ENCODE measurements around the gene KLHL12.

Gene KLHL12

DNA sequence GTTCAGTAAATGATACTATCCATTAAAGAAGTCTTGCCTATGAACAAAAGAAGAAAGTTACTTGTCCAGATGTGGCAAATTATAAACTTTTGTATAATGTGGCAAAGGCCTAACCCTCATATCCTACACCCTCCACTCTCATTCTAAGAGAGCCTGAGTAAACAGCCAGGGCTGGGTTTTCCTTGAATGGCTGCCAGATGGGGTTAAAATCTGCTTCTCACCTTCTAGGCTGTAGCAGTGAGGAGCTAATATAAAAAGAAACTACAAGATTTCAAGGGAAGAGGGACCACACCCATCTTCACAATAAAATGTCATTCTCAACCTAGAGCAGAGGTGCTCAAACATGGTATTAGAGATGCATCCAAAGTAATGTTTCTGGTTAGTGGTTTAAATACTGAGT lies 47.0 kb downstream of the KLHL12 start:
- DNase-seq = no peak

DNA sequence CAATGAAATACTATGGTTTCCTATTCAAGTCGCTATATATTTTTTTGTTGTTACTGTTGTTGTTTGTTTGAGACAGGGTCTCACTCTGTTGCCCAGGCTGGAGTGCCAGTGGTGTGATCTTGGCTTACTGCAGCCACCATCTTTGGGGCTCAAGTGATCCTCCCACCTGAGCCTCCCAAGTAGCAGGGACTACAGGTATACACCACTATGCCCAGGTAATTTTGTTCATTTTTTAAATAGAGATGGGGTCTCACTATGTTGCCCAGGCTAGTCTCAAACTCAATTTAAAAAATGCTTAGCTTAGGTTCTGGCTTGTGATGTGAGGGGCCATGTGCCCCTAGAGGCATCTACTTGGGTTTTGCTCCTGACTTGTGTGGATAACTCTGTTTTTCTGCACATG lies 47.9 kb downstream of the KLHL12 start:
- no peak for DNase-seq

DNA sequence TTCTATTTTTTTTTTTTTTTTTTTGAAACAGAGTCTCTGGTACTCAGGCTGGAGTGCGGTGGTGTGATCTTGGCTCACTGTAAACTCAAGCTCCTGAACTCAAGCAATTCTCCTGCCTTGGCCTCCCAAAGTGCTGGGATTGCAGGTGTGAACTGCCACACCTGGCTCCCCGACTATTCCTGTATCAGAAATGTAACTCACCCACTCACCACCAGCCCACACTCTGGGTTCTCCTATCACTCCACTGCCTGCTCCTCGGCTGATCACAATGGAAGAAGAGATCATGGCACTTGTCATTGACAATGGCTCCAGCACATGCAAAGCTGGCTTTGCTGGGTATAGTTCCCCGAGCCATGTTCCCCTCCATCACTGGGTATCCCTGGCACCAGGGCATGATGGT lies 54.0 kb downstream of the KLHL12 start:
- no peak for DNase-seq

DNA sequence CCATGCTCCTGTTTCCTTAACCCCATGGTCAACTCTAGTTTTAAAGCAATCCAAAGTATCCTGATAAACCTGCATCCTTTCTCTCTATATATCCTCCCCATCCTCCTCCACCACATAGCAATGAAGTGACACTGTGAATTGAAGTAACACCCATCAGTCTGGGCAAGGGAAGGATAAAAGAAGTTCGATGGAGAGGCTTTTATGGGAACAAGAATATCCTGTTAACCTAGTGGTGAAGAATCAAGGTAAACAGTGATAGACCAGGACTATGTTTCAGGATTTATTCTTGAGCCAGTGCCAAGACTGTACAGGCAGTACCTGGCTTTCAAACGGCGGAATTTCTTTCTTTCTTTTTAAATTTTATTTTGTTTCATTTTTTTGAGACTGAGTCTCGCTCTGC lies 55.7 kb downstream of the KLHL12 start:
- no peak for DNase-seq

DNA sequence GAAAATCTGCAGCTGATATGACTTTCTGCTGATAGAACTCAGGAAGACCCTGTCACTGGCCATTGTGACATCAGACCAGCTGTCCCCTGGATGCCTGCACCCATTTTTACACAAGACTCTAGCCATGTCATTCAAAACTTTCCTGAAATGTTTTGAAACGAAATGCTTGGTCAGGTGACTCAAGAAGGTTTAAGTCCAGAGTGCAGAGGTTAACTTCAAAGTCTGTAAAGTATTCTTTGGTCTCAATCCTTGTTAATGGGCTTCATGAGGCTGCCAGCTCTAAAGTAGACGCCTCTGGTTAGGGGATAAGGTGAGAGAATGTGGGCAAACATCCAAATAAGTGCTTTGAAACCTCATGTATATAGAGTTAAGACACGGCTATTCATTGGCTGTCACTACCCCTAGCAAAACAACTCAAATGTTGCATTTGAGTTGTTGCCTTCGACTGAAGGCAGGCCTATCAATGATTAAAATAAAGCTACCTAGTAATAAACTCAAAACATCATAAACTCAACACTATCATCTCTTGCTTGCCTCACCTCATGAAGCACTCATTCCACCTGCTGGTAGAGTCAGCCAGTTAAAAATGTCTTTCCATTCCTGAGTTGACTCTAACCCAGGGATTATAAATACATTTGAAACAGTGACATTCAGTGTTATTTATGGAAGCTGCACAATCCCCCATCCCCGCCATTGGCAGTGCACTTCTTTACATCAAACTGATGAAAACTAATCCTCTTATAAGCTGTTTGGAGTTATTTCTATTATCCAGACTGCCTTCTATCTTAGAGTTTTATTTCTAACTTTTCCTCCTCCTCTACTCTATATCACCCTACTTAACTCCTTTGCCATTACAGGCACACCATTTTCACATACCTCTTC lies 64.1 kb downstream of the KLHL12 start:
- no peak for DNase-seq

DNA sequence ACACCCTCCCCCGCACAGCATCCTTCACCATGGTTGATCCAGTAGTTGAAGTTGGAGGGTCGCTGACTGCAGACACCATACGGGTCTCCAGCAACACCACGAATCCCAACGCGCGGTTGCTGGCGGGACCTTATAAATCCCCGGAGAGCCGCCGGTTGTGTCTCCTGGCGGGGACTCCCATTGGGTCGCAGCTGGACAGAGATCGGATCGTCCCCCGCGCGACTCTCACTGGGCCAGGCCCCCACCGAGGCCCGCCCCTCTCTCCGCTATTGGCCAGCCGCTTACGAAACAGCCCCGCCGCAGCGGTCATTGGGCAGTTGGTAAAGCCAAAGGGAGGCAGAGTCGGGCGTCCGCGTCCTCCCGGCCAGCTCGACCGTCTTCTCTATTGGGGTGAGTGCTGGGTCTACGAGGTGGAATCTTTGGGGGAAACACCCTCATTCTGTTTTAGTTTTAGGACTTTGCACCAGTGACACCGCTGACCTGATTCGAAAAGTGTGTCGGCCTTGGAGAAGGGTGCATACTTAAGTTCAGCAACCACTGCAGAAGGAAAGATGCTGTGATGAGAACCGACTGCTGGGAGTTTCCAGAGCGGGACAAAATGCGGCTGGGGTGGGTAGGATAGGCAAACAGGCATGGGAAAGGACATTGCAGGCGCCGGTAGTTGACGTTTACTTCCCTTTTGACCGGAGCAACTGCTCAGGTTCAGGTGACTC lies 65.5 kb downstream of the KLHL12 start:
- peak; percentile 93 to 96 (median 95) for DNase-seq

DNA sequence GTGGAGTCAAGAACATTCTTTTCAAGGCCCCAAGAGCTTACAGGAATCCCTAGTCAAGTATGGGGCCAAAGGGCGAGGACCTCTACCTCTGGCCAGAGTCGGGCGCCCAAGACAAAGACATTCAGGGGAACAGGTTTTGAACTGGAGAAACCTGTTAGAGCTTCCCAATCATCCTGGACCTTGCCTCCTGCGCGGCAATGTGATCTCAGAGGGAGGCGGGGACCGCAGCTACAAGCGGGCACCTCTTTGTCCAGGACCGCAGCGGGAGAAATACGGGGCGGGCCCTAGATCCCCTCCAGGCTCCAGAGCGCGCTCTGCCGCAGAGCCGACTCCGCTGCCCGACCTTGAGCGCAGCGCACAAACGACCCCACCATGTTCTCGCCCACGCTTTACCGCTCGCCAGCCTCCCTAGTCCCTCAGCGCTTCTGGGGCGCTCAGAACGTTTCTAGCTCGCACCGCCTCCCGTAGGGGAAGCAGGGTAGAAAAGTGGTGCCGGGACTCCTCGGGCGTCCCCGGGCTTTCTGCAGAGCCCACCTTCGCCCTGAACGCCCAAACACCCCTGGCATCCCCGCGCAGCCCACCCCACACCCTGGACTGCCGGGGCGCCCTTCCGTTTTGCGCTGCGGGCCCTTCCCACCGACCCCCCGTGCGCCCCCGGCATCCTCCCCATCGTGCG lies 66.2 kb downstream of the KLHL12 start:
- DNase-seq = peak; percentile 33 to 49 (median 43)

DNA sequence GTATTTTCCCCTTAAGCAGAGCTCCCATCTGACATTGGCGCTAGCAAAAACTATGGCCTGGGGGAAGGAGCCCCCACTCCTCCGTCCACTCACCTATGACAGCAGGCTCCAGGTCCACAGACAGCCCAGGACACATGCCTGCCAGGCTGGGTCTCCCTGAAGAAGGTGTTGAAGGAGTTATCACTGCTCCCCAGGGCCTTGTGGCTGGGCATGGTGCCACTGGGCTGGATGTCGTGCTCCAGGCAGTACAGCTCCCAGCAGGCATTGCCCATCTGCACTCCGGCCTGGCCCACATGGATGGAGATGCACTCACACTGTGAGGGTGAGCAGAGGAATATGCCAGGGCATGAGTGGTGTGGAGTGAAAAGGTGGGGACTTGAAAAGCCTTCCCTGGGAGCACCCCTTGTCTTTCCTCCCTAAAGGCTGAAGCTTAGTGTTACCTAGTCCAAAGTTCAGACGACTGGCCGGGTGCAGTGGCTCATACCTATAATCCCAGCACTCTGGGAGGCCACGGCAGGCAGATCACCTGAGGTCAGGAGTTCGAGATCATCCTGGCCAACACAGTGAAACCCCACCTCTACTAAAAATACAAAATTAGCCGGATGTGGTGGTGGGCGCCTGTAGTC lies 68.1 kb downstream of the KLHL12 start:
- no peak for DNase-seq

DNA sequence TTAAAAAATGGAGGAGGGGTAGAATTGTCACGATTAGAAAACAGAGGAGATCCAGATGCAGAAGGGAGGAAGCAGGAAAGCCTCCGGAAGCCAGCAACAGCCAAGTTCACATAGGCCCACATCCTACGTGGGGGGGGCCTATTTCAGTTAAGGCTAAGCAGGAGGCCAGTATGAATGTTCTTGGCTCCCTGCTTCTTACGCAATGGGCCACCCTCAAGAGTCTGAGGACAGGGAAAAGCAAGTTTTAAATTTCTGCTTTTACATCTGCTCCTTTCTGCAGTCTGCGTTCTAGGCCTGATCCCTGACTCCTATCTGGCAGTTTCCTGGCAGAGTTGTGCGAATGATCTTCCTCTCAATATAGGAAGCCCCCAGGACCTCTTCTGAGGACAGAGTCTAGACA lies 68.7 kb downstream of the KLHL12 start:
- peak; percentile 53 to 65 (median 58) for DNase-seq

DNA sequence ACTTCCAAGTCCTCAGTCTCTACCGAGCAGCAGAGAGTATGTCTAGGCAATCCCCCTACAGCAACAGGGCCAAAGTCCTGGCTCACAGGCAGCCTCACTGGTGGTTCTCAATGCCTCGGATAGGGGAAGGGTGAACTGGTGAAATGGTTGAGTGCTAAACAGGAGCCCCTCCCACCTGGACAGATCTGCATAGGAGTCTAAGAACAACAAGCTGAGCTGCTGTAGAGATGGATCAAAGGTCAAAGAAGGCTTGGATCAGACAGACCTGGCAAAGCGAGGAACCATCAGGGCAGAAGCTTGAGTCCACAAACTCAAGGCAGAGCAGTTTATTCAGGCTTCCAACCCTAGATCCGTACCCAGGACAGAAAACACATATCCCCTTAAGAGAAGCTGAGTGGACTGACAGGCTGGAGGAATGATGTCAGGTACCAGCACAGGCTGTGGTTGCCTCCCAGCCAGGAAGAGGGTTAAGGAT lies 69.9 kb downstream of the KLHL12 start:
- DNase-seq = no peak

DNA sequence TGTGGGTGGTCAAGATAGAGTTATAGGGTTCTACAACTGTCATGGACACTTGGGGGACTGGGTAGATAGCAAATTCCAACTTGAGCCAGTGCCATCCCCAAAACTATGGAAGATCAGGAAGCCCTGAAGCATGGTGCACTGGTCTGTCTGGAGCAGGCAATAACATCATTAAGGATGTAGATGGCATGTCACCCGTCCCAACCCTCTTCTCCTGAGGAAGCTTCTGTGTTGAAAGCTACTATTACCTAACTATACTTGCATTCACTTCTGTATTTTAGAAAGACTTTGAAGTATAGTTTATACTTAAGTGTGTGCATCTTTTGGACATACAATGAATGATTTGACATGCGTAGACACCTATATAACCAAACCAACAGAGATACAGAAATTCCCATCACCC lies 71.0 kb downstream of the KLHL12 start:
- peak; percentile 27 to 48 (median 37) for DNase-seq

DNA sequence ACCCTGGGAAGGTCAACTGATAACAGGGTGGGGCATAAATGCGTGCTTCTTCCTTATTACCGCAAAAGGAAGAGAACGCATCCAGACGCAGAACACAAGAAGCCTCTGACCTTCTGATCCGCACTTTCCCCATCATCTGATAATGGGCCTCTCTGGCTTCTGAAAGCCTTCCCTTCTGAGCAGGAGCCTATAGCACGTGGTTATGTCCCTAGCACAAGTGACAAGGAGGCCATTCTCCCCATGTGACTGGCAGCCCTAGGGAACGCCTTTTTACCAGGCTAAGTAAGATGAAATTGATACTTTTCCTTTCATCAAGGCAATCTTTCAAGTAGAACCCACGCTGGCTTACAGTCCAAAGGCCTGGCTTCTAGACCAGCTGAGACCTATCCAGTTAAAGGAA lies 72.2 kb downstream of the KLHL12 start:
- DNase-seq = no peak

DNA sequence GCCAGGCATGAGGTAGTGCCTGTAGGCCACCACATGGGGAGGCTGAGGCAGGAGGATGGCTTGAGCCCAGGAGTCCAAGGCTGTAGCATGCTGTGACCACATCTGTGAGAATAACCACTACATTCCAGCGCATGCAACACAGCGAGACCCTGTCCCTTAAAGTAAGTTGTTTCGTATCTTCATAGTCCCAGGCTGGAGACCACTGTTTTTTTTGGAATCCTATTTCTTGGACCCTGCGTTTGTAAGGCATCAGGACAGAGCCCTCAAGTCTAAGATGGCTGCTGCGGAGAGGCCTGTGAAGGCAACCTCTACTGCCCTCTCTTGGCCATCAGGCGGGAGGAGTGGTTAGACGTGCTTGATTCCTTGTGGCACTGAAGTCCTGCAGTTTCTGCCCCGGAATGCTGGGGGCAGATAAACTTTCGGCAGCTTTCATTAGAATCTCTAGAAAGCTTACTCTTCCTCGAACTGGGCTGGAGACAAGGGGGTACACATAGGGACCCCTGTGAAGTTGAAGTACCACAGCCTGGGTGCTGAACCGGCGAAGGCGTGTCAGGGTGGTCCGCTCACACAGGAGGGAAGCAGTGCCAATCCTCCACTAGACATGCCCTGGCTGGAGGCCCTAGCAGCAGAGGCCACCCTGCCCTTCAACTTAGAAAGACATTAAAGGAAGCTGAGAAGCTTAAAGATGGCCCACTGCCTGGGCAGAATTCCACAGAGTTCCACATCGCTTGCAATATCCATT lies 74.7 kb downstream of the KLHL12 start:
- DNase-seq = peak; percentile 65 to 79 (median 76)

DNA sequence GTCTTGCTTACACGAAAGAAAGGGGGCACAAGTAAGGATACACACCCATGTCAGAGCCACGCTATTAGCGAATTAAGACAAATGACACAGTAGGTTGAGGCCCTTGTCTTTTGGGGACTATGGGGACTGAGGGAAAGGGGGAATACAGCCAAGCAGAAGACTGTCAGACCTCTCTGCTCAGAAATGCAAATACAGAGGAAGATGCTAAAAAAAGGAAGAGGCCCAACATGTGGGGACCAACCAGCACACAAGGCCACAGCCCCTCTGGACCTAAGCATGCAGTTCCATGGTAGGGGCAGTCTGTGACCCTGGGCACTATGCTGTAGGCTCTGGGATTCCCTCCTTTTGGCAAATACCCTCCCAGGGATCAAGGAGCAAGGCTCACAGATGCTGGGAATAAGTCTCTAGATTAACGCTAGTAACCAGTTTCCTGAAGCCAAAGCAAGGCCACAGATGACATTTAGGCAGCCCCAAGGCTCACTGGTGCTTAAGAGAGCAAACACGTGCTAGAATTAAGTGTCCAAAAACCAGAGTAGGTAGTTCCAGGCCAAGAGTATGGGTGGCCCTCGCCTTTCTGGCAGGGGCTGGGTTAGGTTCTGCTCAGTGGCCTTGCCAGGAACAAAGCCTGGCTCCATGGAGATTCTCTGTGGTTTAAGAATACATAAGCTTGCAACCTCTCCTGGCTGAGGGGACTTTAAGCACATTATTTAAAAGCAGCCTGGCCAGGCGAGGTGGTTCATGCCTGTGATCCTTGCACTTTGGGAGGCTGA lies 76.3 kb downstream of the KLHL12 start:
- no peak for DNase-seq

DNA sequence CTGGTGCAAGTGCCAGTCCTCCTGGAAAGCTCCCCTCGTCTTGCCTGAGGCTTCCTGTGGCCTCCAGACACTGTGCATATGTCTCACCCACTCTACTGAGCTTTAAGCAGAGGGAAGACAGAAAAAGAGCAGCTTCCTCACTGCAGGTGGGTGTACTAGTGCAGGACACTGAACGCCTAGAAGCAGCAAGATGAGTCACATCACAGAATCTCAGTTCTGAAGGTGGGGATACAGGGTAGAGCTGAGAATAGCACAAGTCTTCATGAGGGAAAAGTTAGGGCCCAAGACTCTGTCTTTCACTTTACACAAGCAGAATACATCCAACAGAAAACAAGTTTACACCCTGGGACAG lies 78.9 kb downstream of the KLHL12 start:
- DNase-seq = peak in 1 of 3 donors; percentile 12

DNA sequence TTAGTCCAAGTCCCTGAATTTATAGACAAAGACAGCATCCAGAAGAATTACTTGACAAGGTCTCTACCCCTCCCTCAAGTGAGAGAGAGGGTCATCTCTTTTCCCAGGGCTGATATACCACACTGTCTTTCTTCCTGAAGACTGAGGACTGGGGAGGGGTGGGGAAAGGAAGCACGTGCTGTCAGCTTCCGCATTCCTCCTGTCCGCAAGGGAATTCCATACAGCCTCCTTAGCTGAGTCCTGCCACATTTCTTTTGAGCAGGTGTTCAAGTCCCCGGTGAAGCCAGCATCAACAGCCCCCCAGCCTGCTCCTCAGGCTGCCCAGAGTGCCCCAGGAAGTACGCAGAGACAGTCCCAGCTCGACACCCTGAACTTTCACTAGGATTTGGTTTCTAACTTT lies 82.1 kb downstream of the KLHL12 start:
- no peak for DNase-seq

DNA sequence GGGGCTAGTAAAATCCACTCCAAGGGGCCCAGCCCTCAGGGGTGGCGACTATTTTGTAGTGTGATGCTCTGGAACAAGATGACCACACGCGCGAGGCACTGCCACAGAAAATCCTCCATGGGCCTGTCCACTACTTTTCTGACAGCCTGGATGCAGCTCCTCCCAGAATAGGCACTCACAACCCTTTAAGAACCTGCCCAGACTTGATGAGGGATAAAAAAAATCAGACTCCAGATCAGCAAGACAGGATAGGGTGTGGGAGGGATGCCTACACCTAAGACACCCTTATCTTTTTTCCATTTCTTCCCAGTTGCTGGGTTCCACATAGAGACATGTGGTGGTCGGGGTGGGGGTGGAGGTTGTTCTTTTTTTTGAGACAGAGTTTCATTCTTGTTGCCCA lies 82.8 kb downstream of the KLHL12 start:
- no peak for DNase-seq

DNA sequence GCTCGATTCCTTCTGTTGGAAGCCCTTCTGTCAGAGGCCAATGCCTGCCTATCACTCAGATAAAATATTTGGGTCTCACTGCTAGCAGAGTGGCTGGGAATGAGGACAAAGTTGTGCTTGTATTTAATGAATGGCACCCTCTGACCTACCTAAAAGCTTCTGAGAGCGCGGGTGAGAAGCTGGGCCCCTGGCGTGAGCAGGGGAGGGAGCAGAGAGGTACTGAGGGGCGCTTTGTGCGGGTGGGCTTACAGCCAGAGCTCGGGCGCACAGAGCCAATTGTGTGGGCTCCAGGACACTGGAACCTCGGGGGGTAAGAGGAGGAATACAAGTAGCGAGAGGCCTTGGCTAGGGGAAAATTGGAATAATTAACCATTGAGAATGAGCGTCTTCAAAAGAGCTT lies 84.0 kb downstream of the KLHL12 start:
- DNase-seq = no peak
